ENCODE data around the gene OR4D1. TPM values are rescaled to one million over a fixed set of nuclear protein-coding genes. Genes with fewer than 3 reads are reported as not detected.

OR4D1 gene
- total RNA-seq, 1 donor from 2014 or later: not detected

DNA sequence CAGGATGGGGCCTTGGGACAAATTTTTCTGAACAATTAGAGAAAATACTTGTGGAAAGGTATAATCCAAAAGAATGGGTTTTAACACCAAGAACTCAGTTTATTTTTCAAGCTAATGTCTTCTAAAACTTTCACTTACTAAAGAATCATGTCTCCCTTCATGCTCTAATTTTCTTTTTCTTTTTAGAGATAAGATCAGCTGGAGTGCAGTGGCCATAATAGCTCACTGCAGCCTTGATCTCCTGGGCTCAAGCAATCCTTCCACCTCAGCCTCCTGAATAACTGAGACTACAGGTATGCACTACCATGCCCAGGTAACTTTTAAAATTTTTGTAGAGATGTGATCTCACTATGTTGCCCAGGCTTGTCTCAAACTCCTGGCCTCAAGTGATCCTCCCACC is 5.5 kb downstream of the OR4D1 start:
- no peaks in the 10 kb centered on the region for H3K36me3 Mint-ChIP-seq
- TF ChIP-seq, protein P1, sequence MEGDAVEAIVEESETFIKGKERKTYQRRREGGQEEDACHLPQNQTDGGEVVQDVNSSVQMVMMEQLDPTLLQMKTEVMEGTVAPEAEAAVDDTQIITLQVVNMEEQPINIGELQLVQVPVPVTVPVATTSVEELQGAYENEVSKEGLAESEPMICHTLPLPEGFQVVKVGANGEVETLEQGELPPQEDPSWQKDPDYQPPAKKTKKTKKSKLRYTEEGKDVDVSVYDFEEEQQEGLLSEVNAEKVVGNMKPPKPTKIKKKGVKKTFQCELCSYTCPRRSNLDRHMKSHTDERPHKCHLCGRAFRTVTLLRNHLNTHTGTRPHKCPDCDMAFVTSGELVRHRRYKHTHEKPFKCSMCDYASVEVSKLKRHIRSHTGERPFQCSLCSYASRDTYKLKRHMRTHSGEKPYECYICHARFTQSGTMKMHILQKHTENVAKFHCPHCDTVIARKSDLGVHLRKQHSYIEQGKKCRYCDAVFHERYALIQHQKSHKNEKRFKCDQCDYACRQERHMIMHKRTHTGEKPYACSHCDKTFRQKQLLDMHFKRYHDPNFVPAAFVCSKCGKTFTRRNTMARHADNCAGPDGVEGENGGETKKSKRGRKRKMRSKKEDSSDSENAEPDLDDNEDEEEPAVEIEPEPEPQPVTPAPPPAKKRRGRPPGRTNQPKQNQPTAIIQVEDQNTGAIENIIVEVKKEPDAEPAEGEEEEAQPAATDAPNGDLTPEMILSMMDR (conservative IDR thresholded peaks at IDR 0.05): no peak
- no peak overlapping the region for H3K4me3 Mint-ChIP-seq
- no peak for DNase-seq (ENCODE audit: extremely low spot score, unreplicated experiment)
- H3K4me1 Mint-ChIP-seq (ENCODE audit: unreplicated experiment): peaks cover 6% of the 10 kb centered on the region
- no peaks in the 10 kb centered on the region for H3K9me3 Mint-ChIP-seq
- H3K27ac Mint-ChIP-seq: no peak overlapping the region
- peaks cover 93% of the 10 kb centered on the region for H3K27me3 Mint-ChIP-seq

DNA sequence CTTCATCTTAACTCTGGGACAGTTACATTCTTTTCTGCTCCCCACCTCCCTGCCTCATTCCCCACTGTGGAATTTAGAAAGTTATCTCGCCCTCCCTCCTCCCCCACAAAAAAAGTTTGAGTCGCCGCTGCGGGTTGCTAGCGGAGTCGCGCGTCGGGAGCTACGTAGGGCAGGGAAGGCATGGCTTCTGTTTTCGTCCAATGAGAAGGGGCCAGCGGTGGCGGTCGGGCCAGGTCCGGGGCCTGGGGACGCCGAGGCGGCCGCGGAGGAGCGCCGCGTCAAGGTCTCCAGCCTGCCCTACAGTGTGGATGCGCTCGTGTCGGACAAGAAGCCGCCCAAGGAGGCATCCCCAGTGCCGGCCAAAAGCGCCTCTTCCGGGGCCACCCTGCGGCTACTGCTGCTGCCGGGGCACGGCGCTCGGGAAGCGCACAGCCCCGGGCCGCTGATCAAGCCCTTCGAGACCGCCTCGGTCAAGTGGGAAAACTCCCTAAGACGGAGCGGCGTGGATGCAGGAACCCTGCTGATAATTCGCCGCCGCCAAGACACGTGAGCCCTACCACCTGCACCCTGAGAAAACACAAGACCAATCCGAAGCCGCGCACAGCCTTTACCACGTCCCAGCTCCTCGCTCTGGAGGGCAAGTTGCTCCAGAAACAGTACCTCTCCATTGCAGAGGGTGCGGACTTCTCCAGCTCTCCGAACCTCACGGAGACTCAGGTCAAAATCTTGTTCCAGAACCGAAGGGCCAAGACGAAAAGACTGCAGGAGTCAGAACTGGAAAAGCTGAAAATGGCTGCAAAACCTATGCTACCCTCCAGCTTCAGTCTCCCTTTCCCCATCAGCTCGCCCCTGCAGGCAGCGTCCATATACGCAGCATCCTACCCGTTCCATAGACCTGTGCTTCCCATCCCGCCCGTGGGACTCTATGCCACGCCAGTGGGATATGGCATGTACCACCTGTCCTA is 8.9 kb downstream of the OR4D1 start:
- H3K36me3 Mint-ChIP-seq: no peaks in the 10 kb centered on the region
- H3K4me3 Mint-ChIP-seq: peak overlapping the region; percentile 87
- peaks cover 96% of the 10 kb centered on the region for H3K27me3 Mint-ChIP-seq
- no peak for DNase-seq (ENCODE audit: extremely low spot score, unreplicated experiment)
- H3K9me3 Mint-ChIP-seq: no peaks in the 10 kb centered on the region
- peaks cover 6% of the 10 kb centered on the region for H3K4me1 Mint-ChIP-seq (ENCODE audit: unreplicated experiment)
- TF ChIP-seq, protein P1 (conservative IDR thresholded peaks at IDR 0.05): peak; percentile 48
- no peak overlapping the region for H3K27ac Mint-ChIP-seq

DNA sequence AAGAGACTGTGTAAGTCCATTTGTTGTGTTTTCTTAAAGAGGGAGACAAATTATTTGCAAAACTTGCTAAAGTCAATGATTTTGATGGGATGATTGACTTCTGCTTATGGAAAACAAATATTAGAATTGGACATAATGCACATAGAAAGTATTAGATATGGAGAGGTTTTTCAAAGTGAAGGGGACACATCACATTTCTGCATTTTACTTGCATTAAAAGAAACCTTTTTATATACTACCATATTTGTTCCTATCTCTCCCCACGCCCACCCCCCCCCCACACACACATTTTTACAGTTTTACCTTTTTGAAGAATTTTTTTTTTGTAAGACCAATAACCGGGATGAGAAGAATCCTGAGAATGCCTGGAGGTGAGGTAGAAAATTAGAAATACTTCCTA is 10.0 kb downstream of the OR4D1 start:
- no peak overlapping the region for H3K4me3 Mint-ChIP-seq
- no peaks in the 10 kb centered on the region for H3K9me3 Mint-ChIP-seq
- H3K36me3 Mint-ChIP-seq: no peaks in the 10 kb centered on the region
- H3K4me1 Mint-ChIP-seq (ENCODE audit: unreplicated experiment): peaks cover 6% of the 10 kb centered on the region
- H3K27me3 Mint-ChIP-seq: peaks cover 95% of the 10 kb centered on the region
- no peak for DNase-seq (ENCODE audit: extremely low spot score, unreplicated experiment)
- no peak overlapping the region for H3K27ac Mint-ChIP-seq
- TF ChIP-seq, protein P1 (conservative IDR thresholded peaks at IDR 0.05): no peak

DNA sequence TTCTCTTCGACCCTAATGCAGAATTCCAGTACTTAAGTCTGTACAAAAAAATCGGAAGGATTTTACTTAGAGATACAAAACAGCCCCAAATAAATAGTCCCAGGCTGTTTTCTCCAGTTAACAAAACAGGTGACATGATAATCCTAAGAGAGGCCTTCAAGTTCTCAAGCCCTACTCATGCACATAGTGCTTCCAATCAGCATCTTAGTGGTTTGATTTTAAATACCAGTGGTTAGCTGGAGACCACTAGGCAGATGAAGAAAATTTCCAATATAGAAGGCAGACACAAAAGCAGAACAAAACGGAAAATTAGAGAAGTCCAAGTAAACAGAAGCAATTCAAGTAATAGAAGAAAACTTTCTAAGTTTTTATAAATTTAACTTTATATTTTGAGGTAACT is 13.4 kb downstream of the OR4D1 start:
- TF ChIP-seq, protein P1 (conservative IDR thresholded peaks at IDR 0.05): no peak

DNA sequence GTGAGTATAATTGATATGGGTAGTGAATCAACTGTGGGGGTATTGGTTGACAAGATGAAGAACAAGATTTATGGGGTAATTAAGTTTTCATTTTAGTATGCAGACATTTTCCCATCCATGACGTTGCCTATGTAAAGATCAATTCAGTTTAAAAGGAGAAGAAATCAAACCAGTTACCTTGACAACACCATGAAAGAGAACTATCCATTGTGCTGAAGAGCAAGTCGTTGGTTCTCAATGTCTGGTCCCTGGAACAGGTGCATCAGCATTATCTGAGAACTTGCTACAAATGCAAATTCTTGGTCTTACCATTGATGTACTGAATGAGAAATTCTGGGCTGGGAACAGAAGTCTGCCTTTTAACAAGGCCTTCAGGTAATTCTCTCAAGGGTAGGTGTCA is 17.8 kb downstream of the OR4D1 start:
- no peak overlapping the region for H3K4me3 Mint-ChIP-seq
- no peaks in the 10 kb centered on the region for H3K36me3 Mint-ChIP-seq
- no peak for DNase-seq (ENCODE audit: extremely low spot score, unreplicated experiment)
- TF ChIP-seq, protein P1 (conservative IDR thresholded peaks at IDR 0.05): no peak
- no peak overlapping the region for H3K27ac Mint-ChIP-seq
- no peaks in the 10 kb centered on the region for H3K4me1 Mint-ChIP-seq (ENCODE audit: unreplicated experiment)
- no peaks in the 10 kb centered on the region for H3K9me3 Mint-ChIP-seq
- H3K27me3 Mint-ChIP-seq: peaks cover 91% of the 10 kb centered on the region

More for the DNA sequence above, 13.4 kb downstream of the OR4D1 start:
- Mint-ChIP-seq H3K4me1 (ENCODE audit: unreplicated experiment) (peaks cover 6% of the 10 kb centered on the region), H3K36me3 (no peaks in the 10 kb centered on the region), H3K9me3 (no peaks in the 10 kb centered on the region), H3K27ac (no peak overlapping the region), H3K4me3 (no peak overlapping the region), H3K27me3 (peaks cover 94% of the 10 kb centered on the region)
- DNase-seq (ENCODE audit: extremely low spot score, unreplicated experiment): no peak
